Testis (tissue), 3 donors: ENCODE data around the gene NAGLU. TPM values are rescaled to one million over a fixed set of nuclear protein-coding genes. Genes with fewer than 3 reads are reported as not detected.

Source experiments
- DNase-seq: peaks from one replicate; pipeline ENCODE4 v3.0.0-alpha.2; 2019
- H3K27ac ChIP-seq, 2 donors: fragments of 200-600 bp; sonication (generic); one replicate each; pipeline ENCODE4 v1.5.1; 2019
- H3K27me3 ChIP-seq: fragments of 200-600 bp; sonication (generic); one replicate; pipeline ENCODE4 v1.5.1; 2019
- H3K36me3 ChIP-seq: fragments of 200-600 bp; sonication (generic); one replicate; pipeline ENCODE4 v1.5.1; 2017; ENCODE audit warnings: low read depth; ENCODE audit errors: missing control alignments
- H3K4me1 ChIP-seq: fragments of 200-600 bp; sonication (generic); one replicate; pipeline ENCODE4 v1.5.1; 2019
- H3K4me3 ChIP-seq, 2 donors: fragments of 200-600 bp; sonication (generic); one replicate each; pipeline ENCODE4 v1.5.1; 2017 to 2019
- H3K9me3 ChIP-seq: fragments of 200-600 bp; sonication (generic); one replicate; pipeline ENCODE4 v1.5.1; 2017
- CTCF ChIP-seq, 3 experiments: fragments of 450-650 bp in 2 of 3; fragments of 200-600 bp in 1 of 3; sonication (generic) in 1 of 3; IDR thresholded peaks; one replicate each; pipeline ENCODE4 v1.5.1; 2016 to 2019; ENCODE audit warnings: antibody characterized with exemption in 3 of 3, mild to moderate bottlenecking in 2 of 3, moderate library complexity in 1 of 3
- POLR2A ChIP-seq: fragments of 450-650 bp; IDR thresholded peaks from one replicate; pipeline ENCODE4 v1.6.1; 2017; ENCODE audit warnings: antibody characterized with exemption, mild to moderate bottlenecking, moderate library complexity
- WGBS, 2 donors: methylation state at CpG; one replicate each; pipeline ENCODE4 v1.1.5; 2018; 5-methylcytosine and 5-hydroxymethylcytosine counted together
- intact Hi-C: fragments of 100-400 bp; cut with DNase I; formaldehyde crosslinking; loops from one replicate; pipeline ENCODE4 v1.15.1; 2023; ENCODE audit warnings: low total_unique reads
- polyA plus RNA-seq: library from polyadenylated mRNA; stranded (reverse); fragments of 350-450 nt; fragmentation: Illumina TruSeq; extraction: RNeasy Lipid Tissue Mini Kit (QIAGEN cat#74804); gene quantifications from one replicate; pipeline ENCODE4 v1.2.3, GENCODE V29; 2014; ENCODE audit warnings: low read depth, low replicate concordance; ENCODE audit not compliant: insufficient read depth
- total RNA-seq, 2 donors: library from RNA; depleted of rRNA; stranded (reverse); fragments of >200 nt; gene quantifications; one replicate each; pipeline ENCODE4 v1.2.3, GENCODE V29; 2016

Gene NAGLU
- total and polyA plus RNA-seq, 3 donors from 2014 or later = 18.9 to 40.6 (median 37.6) TPM

DNA sequence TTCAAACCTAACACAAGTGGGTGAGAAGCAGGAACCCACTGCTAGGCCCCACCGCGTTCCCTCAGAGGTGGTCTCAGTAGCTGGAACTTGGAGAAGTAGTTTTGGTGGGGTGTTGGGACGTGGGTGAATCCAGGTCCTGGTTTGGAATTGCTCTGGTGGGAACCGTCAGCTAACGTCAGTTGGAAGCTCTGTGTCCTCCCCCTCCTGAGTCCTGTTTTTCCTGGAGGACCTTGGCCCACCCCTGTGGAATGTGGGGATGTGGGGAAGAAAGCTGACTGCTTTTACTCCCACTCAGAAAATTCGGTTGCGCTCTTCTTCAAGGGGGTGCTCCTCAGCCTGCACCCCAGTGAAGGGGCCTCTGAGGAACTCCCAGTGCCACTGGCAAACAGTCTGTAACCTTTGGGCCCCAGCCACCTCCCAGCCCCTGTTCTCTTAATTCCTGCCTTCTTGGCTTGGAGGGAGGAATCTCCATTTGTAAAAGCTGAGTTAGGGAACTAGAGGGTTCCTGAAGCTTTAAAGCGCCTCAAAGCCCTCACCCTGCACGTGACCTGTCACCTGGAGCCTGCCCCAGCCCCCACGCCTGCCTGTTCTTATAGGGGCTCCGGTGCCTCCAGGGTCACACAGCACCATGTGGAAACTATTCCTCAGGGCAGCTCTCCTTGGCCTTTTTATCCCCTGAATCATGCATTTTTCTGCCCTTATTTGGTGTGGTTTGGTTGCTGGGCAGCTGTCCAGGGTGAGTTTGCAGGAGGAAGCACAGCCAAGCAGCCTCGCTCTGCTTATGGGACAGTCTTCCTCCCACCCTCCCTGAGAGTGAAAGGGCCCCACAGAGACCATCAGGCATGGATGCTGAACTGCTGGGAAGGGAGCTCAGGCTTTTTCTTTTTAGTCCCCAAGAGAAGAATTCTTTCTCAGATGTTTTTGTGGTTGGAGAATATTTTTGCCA is 16.2 kb upstream of the NAGLU start:
- intact Hi-C loops = loop anchor here (5.0 to 10.0 kb wide), 2 partner anchors 95 to 198 kb away; partner anchors contain the start of gene CAVIN1
- Histone ChIP-seq H3K27ac (peak overlapping the region; percentile 93), H3K4me3 (no peak overlapping the region), H3K4me1 (peaks cover 79% of the 10 kb centered on the region), H3K36me3 (no peaks in the 10 kb centered on the region), H3K27me3 (no peaks in the 10 kb centered on the region), H3K9me3 (no peaks in the 10 kb centered on the region)
- WGBS, 2 donors = 21 to 29% methylated on average over 11 to 12 of the region's 12 CpGs
- TF ChIP-seq POLR2A (no peak), CTCF (IDR thresholded peaks at IDR 0.05) (no peak)
- peak; percentile 98 for DNase-seq

DNA sequence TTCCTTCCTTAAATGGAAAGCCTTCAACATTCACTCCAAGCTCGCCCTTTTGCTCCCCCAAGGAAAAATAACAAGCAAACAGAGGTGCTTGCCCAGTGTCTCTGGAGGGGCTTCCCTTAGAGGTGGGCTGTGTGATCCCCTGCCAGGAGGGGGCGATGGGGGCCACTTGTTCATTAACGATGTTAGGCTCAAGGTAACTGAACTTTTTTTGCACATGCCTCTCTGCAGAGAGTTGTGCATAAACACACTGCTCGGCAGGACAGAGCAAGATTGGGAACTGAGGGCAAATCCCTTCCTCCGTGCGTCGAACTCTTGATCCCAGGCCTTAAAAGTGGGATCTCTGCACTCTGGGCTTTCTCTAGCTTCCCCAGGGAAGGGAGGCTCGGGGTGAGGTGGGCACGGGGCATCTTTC is 15.5 kb upstream of the NAGLU start:
- no peak for DNase-seq
- Histone ChIP-seq H3K36me3 (no peaks in the 10 kb centered on the region), H3K27ac (peak overlapping the region; percentile 93), H3K27me3 (no peaks in the 10 kb centered on the region), H3K9me3 (no peaks in the 10 kb centered on the region), H3K4me1 (peaks cover 83% of the 10 kb centered on the region), H3K4me3 (no peak overlapping the region)
- 33 to 44% methylated on average over 9 of the region's 9 CpGs for WGBS, 2 donors
- TF ChIP-seq POLR2A (no peak), CTCF (IDR thresholded peaks at IDR 0.05) (no peak)
- intact Hi-C loops = loop anchor here (10.0 kb wide), 1 partner anchor 96 kb away; the partner anchor contains the start of gene CAVIN1

GRCh38 chr17:42521036-42521435 is 15.0 kb upstream of the NAGLU start:
- H3K27me3 ChIP-seq = no peaks in the 10 kb centered on the region
- DNase-seq = no peak
- intact Hi-C loops = loop anchor here (10.0 kb wide), 1 partner anchor 96 kb away; the partner anchor contains the start of gene CAVIN1
- no peak overlapping the region for H3K4me3 ChIP-seq
- WGBS, 2 donors = 49 to 69% methylated on average over 8 of the region's 8 CpGs
- TF ChIP-seq CTCF (IDR thresholded peaks at IDR 0.05) = no peak
- TF ChIP-seq POLR2A = no peak
- H3K4me1 ChIP-seq = peaks cover 84% of the 10 kb centered on the region
- no peaks in the 10 kb centered on the region for H3K9me3 ChIP-seq
- H3K27ac ChIP-seq = peak overlapping the region; percentile 93
- no peaks in the 10 kb centered on the region for H3K36me3 ChIP-seq

DNA sequence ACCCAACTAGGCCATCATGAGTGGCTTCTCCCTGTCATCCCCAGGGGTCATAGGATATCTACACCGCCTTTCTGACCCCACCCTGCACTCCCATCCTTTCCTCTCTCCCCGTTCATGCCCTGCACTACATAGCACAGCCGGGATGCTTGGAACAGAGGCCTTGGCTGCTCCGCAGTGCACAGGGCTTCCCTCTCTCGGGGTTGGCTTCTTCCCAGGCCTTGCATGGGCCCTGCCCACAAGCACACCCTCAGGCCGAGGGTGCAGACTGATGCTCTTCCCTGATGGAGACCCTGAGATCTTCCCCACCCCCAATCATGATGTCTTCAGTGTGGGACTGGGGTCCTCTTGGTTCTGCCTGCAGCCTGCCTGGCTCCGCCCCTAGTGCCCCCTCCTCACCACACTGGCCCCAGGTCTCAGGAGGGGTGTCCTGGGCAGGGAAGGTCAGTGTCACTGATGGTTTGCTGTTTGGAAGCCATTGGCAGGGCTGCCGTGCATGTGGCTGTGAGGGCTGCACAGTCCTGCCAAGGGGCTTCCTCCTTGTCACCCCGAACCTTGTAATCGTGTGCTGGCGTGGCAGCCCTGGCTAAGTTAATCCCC is 14.3 kb upstream of the NAGLU start:
- peak; percentile 59 for DNase-seq
- no peaks in the 10 kb centered on the region for H3K27me3 ChIP-seq

More for the DNA sequence above, 14.3 kb upstream of the NAGLU start:
- Histone ChIP-seq H3K27ac (peak overlapping the region; percentile 93), H3K36me3 (no peaks in the 10 kb centered on the region), H3K4me3 (no peak overlapping the region), H3K4me1 (peaks cover 84% of the 10 kb centered on the region), H3K9me3 (no peaks in the 10 kb centered on the region)
- TF ChIP-seq CTCF (IDR thresholded peaks at IDR 0.05) = no peak
- no peak for TF ChIP-seq POLR2A
- 47 to 51% methylated on average over 4 to 11 of the region's 11 CpGs for WGBS, 2 donors
- intact Hi-C loops = loop anchor here (10.0 kb wide), 1 partner anchor 97 kb away; the partner anchor contains the start of gene CAVIN1
